NOMO-1 treated with DMSO at 0.1 percent for 48 hours (cell line): ENCODE data around the gene IL1RAPL2.
A peak's percentile ranks its signal among the peaks of the same experiment; 100 is the strongest.
"Not testable (repeated sequence)": the region's sequence is repeated elsewhere in the genome, so short reads cannot be mapped to it uniquely, and the experiment has no call there.

Source experiments
- DNase-seq: peaks from one replicate; lab custom pipeline; 2025; ENCODE audit not compliant: unreplicated experiment; lab: John Stamatoyannopoulos, UW

The IL1RAPL2 gene

GRCh38 chrX:105006996-105007395 lies 441.0 kb downstream of the IL1RAPL2 start:
- DNase-seq, result no peak

- no peak for DNase-seq
These were observed 447.7 kb downstream of the IL1RAPL2 start for GRCh38 chrX:105013719-105014118.

GRCh38 chrX:105017641-105018040 lies 451.6 kb downstream of the IL1RAPL2 start:
- no peak for DNase-seq

- DNase-seq, result no peak
These were observed 452.9 kb downstream of the IL1RAPL2 start for GRCh38 chrX:105018865-105019264.

GRCh38 chrX:105028962-105029361 lies 463.0 kb downstream of the IL1RAPL2 start:
- not testable (repeated sequence) for DNase-seq

- no peak for DNase-seq
These were observed 472.8 kb downstream of the IL1RAPL2 start for GRCh38 chrX:105038672-105039328.

- no peak for DNase-seq
These were observed 484.9 kb downstream of the IL1RAPL2 start for GRCh38 chrX:105050921-105051320.

- DNase-seq, result no peak
These were observed 485.4 kb downstream of the IL1RAPL2 start for GRCh38 chrX:105051364-105051763.

GRCh38 chrX:105052926-105053325 lies 486.9 kb downstream of the IL1RAPL2 start:
- DNase-seq, result no peak

- DNase-seq, result no peak
These were observed 497.7 kb downstream of the IL1RAPL2 start for GRCh38 chrX:105063743-105064142.

- no peak for DNase-seq
These were observed 532.2 kb downstream of the IL1RAPL2 start for GRCh38 chrX:105098201-105098600.

- DNase-seq, result no peak
These were observed 532.8 kb downstream of the IL1RAPL2 start for GRCh38 chrX:105098812-105099211.

GRCh38 chrX:105101378-105101777 lies 535.4 kb downstream of the IL1RAPL2 start:
- DNase-seq, result no peak

- DNase-seq, result no peak
These were observed 543.9 kb downstream of the IL1RAPL2 start for GRCh38 chrX:105109936-105110335.

GRCh38 chrX:105114554-105115130 lies 548.6 kb downstream of the IL1RAPL2 start:
- DNase-seq, result no peak

- not testable (repeated sequence) for DNase-seq
These were observed 549.8 kb downstream of the IL1RAPL2 start for GRCh38 chrX:105115596-105116320.

- DNase-seq, result no peak
These were observed 550.5 kb downstream of the IL1RAPL2 start for GRCh38 chrX:105116486-105116885.

GRCh38 chrX:105117621-105118020 lies 551.6 kb downstream of the IL1RAPL2 start:
- DNase-seq, result peak; percentile 39

GRCh38 chrX:105120463-105120862 lies 554.5 kb downstream of the IL1RAPL2 start:
- DNase-seq, result peak; percentile 52

- no peak for DNase-seq
These were observed 555.2 kb downstream of the IL1RAPL2 start for GRCh38 chrX:105121186-105121585.

GRCh38 chrX:105126201-105126600 lies 560.2 kb downstream of the IL1RAPL2 start:
- no peak for DNase-seq

GRCh38 chrX:105134273-105134672 lies 568.3 kb downstream of the IL1RAPL2 start:
- no peak for DNase-seq
